Liver (tissue), 9 donors: ENCODE measurements around the gene CRYBG2. TPM values are rescaled to one million over a fixed set of nuclear protein-coding genes. Genes with fewer than 3 reads are reported as not detected.

Experiments used
- DNase-seq: peaks from one replicate; pipeline ENCODE4 v3.0.0-alpha.2; 2017; ENCODE audit warnings: low spot score
- H3K27ac ChIP-seq, 2 donors: one replicate each; pipeline ENCODE4 v1.7.0; 2013; ENCODE audit warnings: inconsistent platforms in 2 of 2, low read length in 2 of 2, control low read depth in 1 of 2, low read depth in 1 of 2, mild to moderate bottlenecking in 1 of 2
- H3K27me3 ChIP-seq, 4 donors: one replicate each; pipeline versions ENCODE4 v1.6.1 to v1.7.0; 2013; ENCODE audit warnings: low read length in 3 of 4, inconsistent platforms in 1 of 4, mild to moderate bottlenecking in 1 of 4, moderate library complexity in 1 of 4; ENCODE audit not compliant: control insufficient read depth in 4 of 4, insufficient read depth in 4 of 4
- H3K36me3 ChIP-seq, 4 donors: one replicate each; pipeline versions ENCODE4 v1.6.1 to v1.7.0; 2013; ENCODE audit warnings: low read length in 3 of 4, mild to moderate bottlenecking in 3 of 4, low read depth in 1 of 4, moderate library complexity in 1 of 4; ENCODE audit not compliant: control insufficient read depth in 4 of 4, insufficient read depth in 3 of 4
- H3K4me1 ChIP-seq, 4 donors: one replicate each; pipeline versions ENCODE4 v1.6.1 to v1.7.0; 2013; ENCODE audit warnings: low read length in 3 of 4, mild to moderate bottlenecking in 3 of 4, moderate library complexity in 1 of 4; ENCODE audit not compliant: control insufficient read depth in 4 of 4, insufficient read depth in 4 of 4
- H3K4me3 ChIP-seq, 3 donors: one replicate each; pipeline versions ENCODE4 v1.6.1 to v1.7.0; 2013; ENCODE audit warnings: low read length in 3 of 3, control low read depth in 1 of 3, low read depth in 1 of 3, mild to moderate bottlenecking in 1 of 3
- H3K9ac ChIP-seq, 2 donors: one replicate each; pipeline ENCODE4 v1.7.0; 2013; ENCODE audit warnings: low read length in 2 of 2, mild to moderate bottlenecking in 2 of 2, moderate library complexity in 2 of 2, control low read depth in 1 of 2, low read depth in 1 of 2
- H3K9me3 ChIP-seq, 4 donors: one replicate each; pipeline versions ENCODE4 v1.6.1 to v1.7.0; 2013; ENCODE audit warnings: low read length in 3 of 4; ENCODE audit not compliant: control insufficient read depth in 4 of 4
- EGR1 ChIP-seq, 2 donors: IDR thresholded peaks; 2 replicates each; pipeline ENCODE4 v1.6.1; 2016 to 2018; ENCODE audit warnings: antibody characterized with exemption in 2 of 2, low read depth in 2 of 2
- FOXA1 ChIP-seq: IDR thresholded peaks from 2 replicates; pipeline ENCODE4 v1.6.1; 2016; ENCODE audit warnings: antibody characterized with exemption
- FOXA2 ChIP-seq: IDR thresholded peaks from 2 replicates; pipeline ENCODE4 v1.6.1; 2016; ENCODE audit warnings: antibody characterized with exemption
- GABPA ChIP-seq, 2 donors: IDR thresholded peaks in 1 of 2; conservative IDR thresholded peaks in 1 of 2; 2 replicates each; pipeline ENCODE4 v1.6.1; 2016; ENCODE audit warnings: antibody characterized with exemption in 2 of 2, mild to moderate bottlenecking in 1 of 2, moderate library complexity in 1 of 2
- HNF4A ChIP-seq, 2 donors: conservative IDR thresholded peaks; 2 replicates each; pipeline ENCODE4 v1.6.1; 2016; ENCODE audit warnings: antibody characterized with exemption in 2 of 2, mild to moderate bottlenecking in 2 of 2
- HNF4G ChIP-seq: IDR thresholded peaks from 2 replicates; pipeline ENCODE4 v1.6.1; 2016; ENCODE audit warnings: antibody characterized with exemption
- JUND ChIP-seq, 2 donors: IDR thresholded peaks; 2 replicates each; pipeline ENCODE4 v1.6.1; 2016; ENCODE audit warnings: antibody characterized with exemption in 2 of 2
- NR2F2 ChIP-seq: IDR thresholded peaks from 2 replicates; pipeline ENCODE4 v1.6.1; 2016; ENCODE audit warnings: antibody characterized with exemption
- RAD21 ChIP-seq, 2 donors: IDR thresholded peaks; 2 replicates each; pipeline ENCODE4 v1.6.1; 2016; ENCODE audit warnings: antibody characterized with exemption in 2 of 2, mild to moderate bottlenecking in 2 of 2
- RXRA ChIP-seq, 2 donors: IDR thresholded peaks; 2 replicates each; pipeline ENCODE4 v1.6.1; 2017 to 2018; ENCODE audit warnings: antibody characterized with exemption in 2 of 2, mild to moderate bottlenecking in 1 of 2
- TAF1 ChIP-seq: conservative IDR thresholded peaks from 2 replicates; pipeline ENCODE4 v1.6.1; 2016; ENCODE audit warnings: antibody characterized with exemption, mild to moderate bottlenecking
- YY1 ChIP-seq: IDR thresholded peaks from 2 replicates; pipeline ENCODE4 v1.6.1; 2016; ENCODE audit warnings: antibody characterized with exemption, mild to moderate bottlenecking
- WGBS: extraction: QIAGEN DNeasy Blood & Tissue Kit; methylation state at CpG from one replicate; pipeline ENCODE4 v1.1.7; 2013; 5-methylcytosine and 5-hydroxymethylcytosine counted together
- polyA plus RNA-seq, 2 donors: library from polyadenylated mRNA; stranded (reverse) in 1 of 2; unstranded in 1 of 2; fragments of 200-250 nt in 1 of 2; fragments of >200 nt in 1 of 2; fragmentation: Nextera tagmentation in 1 of 2; extraction: Ambion mirVana in 1 of 2; gene quantifications; one replicate each; pipeline versions ENCODE4 v1.2.1 to v1.2.3, GENCODE V29; 2013 to 2015
- total RNA-seq, 2 donors: library from RNA; depleted of rRNA; stranded (reverse); fragments of >200 nt; gene quantifications; one replicate each; pipeline ENCODE4 v1.2.3, GENCODE V29; 2014
- TF ChIP-seq, protein P1 (sequence below): IDR thresholded peaks from 2 replicates; pipeline ENCODE4 v1.6.1; 2016; ENCODE audit warnings: antibody characterized with exemption
- TF ChIP-seq, protein P2 (sequence below): IDR thresholded peaks from 2 replicates; pipeline ENCODE4 v1.6.1; 2016; ENCODE audit warnings: antibody characterized with exemption, mild to moderate bottlenecking
- TF ChIP-seq, protein P3 (sequence below): IDR thresholded peaks from 2 replicates; pipeline ENCODE4 v1.6.1; 2016; ENCODE audit warnings: antibody characterized with exemption
- TF ChIP-seq, protein P4 (sequence below): IDR thresholded peaks from 2 replicates; pipeline ENCODE4 v1.6.1; 2016; ENCODE audit warnings: antibody characterized with exemption
- TF ChIP-seq, protein P5 (sequence below): fragments of 150-350 bp; IDR thresholded peaks from 2 replicates; pipeline ENCODE4 v1.5.1; 2017; ENCODE audit warnings: improper control_type of control experiment, low read depth, low read length; ENCODE audit not compliant: missing input control
- donor health status: healthy.
- donor health status: healthy.
- donor health status: healthy.
- donor health status: healthy.
- donor health status: healthy.

The CRYBG2 gene
- total and polyA plus RNA-seq, 4 donors: under 0.01 to 0.12 (median under 0.01) TPM; not detected in 1

DNA sequence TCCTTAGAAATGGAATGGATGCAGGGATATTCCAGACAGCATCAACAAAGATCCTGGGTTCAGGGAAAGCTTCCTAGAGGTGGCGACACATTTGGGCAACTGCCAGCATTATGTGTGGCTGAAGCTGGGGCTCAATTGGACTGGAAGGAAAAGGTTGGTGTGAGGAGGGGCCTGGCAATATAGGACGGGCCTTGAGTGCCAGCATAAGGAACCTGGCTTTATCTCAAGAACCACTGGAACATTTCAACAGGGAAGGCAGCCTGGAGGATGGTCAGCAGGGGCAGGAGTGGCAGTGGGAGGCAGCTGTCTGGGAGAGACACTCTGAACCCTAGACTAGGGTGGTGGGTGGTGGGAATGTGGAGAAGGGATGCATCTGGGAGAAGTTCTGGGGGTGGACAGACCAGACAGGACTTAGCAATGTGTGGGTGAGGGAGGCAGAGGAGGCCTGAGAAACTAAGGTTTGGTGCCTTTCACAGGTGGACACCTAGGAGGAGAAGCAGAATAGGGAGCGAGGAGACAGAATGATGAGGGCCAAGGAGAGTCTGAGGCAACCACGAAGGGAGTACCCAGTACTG is 70.6 kb downstream of the CRYBG2 start:
- Histone ChIP-seq H3K9ac (no peak overlapping the region), H3K9me3 (no peaks in the 10 kb centered on the region), H3K36me3 (no peaks in the 10 kb centered on the region), H3K27me3 (no peaks in the 10 kb centered on the region), H3K4me1 (peaks cover 5 to 26% (median 11%) of the 10 kb centered on the region in 4 donors), H3K27ac (no peak overlapping the region), H3K4me3 (no peak overlapping the region)
- TF ChIP-seq HNF4G (no peak), EGR1 (IDR thresholded peaks at IDR 0.05; ENCODE audit: low read depth in 2 of 2) (no peak), FOXA1 (no peak), NR2F2 (no peak), RAD21 (IDR thresholded peaks at IDR 0.05) (no peak), FOXA2 (no peak)
- TF ChIP-seq, protein P1, sequence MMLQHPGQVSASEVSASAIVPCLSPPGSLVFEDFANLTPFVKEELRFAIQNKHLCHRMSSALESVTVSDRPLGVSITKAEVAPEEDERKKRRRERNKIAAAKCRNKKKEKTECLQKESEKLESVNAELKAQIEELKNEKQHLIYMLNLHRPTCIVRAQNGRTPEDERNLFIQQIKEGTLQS: no peak
- TF ChIP-seq, protein P2, sequence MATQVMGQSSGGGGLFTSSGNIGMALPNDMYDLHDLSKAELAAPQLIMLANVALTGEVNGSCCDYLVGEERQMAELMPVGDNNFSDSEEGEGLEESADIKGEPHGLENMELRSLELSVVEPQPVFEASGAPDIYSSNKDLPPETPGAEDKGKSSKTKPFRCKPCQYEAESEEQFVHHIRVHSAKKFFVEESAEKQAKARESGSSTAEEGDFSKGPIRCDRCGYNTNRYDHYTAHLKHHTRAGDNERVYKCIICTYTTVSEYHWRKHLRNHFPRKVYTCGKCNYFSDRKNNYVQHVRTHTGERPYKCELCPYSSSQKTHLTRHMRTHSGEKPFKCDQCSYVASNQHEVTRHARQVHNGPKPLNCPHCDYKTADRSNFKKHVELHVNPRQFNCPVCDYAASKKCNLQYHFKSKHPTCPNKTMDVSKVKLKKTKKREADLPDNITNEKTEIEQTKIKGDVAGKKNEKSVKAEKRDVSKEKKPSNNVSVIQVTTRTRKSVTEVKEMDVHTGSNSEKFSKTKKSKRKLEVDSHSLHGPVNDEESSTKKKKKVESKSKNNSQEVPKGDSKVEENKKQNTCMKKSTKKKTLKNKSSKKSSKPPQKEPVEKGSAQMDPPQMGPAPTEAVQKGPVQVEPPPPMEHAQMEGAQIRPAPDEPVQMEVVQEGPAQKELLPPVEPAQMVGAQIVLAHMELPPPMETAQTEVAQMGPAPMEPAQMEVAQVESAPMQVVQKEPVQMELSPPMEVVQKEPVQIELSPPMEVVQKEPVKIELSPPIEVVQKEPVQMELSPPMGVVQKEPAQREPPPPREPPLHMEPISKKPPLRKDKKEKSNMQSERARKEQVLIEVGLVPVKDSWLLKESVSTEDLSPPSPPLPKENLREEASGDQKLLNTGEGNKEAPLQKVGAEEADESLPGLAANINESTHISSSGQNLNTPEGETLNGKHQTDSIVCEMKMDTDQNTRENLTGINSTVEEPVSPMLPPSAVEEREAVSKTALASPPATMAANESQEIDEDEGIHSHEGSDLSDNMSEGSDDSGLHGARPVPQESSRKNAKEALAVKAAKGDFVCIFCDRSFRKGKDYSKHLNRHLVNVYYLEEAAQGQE: no peak
- DNase-seq: no peak
- 86% methylated on average over 4 of the region's 4 CpGs for WGBS

DNA sequence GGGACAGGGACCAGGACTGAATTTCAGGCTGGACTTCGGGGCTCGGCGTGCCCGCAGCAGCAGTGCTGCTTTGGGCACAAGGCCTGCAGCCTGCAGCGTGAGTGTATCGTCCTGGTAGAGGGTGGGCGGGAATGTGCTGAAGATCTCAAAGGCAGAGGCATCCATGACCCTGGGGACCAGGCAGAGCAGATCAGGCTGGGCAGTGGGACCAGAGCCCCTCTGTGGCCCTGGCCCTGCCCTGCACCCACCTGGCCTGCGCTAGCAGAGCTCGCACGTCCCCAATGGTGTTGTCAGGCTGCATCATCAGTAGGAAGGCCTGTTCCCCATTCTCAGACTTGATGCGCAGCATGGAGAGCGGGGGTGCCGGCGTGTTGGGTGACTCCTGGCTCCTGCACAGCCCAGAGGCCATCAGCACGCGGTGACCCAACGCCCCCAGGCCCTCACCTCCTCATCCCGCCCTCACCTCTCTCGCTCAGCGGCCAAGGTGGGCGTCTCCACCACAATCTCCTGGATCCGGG is 71.5 kb downstream of the CRYBG2 start:
- no peak for DNase-seq
- Histone ChIP-seq H3K27me3 (no peaks in the 10 kb centered on the region), H3K27ac (no peak overlapping the region), H3K9me3 (no peaks in the 10 kb centered on the region), H3K4me1 (peaks cover 10 to 34% (median 18%) of the 10 kb centered on the region in 4 donors), H3K9ac (no peak overlapping the region), H3K36me3 (no peaks in the 10 kb centered on the region), H3K4me3 (no peak overlapping the region)
- TF ChIP-seq, protein P3, sequence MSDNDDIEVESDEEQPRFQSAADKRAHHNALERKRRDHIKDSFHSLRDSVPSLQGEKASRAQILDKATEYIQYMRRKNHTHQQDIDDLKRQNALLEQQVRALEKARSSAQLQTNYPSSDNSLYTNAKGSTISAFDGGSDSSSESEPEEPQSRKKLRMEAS: no peak
- TF ChIP-seq, protein P2: no peak
- TF ChIP-seq HNF4A (conservative IDR thresholded peaks at IDR 0.05): no peak
- TF ChIP-seq RAD21 (IDR thresholded peaks at IDR 0.05): no peak
- no peak for TF ChIP-seq FOXA2
- TF ChIP-seq, protein P1: no peak
- no peak for TF ChIP-seq NR2F2
- no peak for TF ChIP-seq GABPA (IDR thresholded peaks at IDR 0.05 in 1 of 2, conservative IDR thresholded peaks at IDR 0.05 in 1 of 2)
- no peak for TF ChIP-seq TAF1
- no peak for TF ChIP-seq RXRA (IDR thresholded peaks at IDR 0.05)
- TF ChIP-seq HNF4G: no peak
- TF ChIP-seq YY1: no peak
- TF ChIP-seq JUND (IDR thresholded peaks at IDR 0.05): no peak
- TF ChIP-seq, protein P4, sequence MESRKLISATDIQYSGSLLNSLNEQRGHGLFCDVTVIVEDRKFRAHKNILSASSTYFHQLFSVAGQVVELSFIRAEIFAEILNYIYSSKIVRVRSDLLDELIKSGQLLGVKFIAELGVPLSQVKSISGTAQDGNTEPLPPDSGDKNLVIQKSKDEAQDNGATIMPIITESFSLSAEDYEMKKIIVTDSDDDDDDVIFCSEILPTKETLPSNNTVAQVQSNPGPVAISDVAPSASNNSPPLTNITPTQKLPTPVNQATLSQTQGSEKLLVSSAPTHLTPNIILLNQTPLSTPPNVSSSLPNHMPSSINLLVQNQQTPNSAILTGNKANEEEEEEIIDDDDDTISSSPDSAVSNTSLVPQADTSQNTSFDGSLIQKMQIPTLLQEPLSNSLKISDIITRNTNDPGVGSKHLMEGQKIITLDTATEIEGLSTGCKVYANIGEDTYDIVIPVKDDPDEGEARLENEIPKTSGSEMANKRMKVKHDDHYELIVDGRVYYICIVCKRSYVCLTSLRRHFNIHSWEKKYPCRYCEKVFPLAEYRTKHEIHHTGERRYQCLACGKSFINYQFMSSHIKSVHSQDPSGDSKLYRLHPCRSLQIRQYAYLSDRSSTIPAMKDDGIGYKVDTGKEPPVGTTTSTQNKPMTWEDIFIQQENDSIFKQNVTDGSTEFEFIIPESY: no peak
- TF ChIP-seq, protein P5, sequence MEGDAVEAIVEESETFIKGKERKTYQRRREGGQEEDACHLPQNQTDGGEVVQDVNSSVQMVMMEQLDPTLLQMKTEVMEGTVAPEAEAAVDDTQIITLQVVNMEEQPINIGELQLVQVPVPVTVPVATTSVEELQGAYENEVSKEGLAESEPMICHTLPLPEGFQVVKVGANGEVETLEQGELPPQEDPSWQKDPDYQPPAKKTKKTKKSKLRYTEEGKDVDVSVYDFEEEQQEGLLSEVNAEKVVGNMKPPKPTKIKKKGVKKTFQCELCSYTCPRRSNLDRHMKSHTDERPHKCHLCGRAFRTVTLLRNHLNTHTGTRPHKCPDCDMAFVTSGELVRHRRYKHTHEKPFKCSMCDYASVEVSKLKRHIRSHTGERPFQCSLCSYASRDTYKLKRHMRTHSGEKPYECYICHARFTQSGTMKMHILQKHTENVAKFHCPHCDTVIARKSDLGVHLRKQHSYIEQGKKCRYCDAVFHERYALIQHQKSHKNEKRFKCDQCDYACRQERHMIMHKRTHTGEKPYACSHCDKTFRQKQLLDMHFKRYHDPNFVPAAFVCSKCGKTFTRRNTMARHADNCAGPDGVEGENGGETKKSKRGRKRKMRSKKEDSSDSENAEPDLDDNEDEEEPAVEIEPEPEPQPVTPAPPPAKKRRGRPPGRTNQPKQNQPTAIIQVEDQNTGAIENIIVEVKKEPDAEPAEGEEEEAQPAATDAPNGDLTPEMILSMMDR: no peak
- no peak for TF ChIP-seq FOXA1
- no peak for TF ChIP-seq EGR1 (IDR thresholded peaks at IDR 0.05; ENCODE audit: low read depth in 2 of 2)
- 90% methylated on average over 22 of the region's 22 CpGs for WGBS
